GM10266 (cell line): ENCODE measurements around the gene RASD2.

Experiments used
- DNase-seq: peaks from one replicate; pipeline ENCODE4 v3.0.0; 2012; ENCODE audit errors: extremely low spot score
- CTCF ChIP-seq: IDR thresholded peaks from 2 replicates; pipeline ENCODE4 v1.5.1; 2012; ENCODE audit warnings: mild to moderate bottlenecking, low read depth; ENCODE audit not compliant: control insufficient read depth, insufficient read depth; ENCODE audit errors: missing control alignments

RASD2 gene

GRCh38 chr22:35568751-35569739, 28.4 kb downstream of the RASD2 start:
- no peak for TF ChIP-seq CTCF
- DNase-seq: no peak

GRCh38 chr22:35569916-35570315, 29.3 kb downstream of the RASD2 start:
- TF ChIP-seq CTCF: no peak
- DNase-seq: no peak

GRCh38 chr22:35570686-35571194, 30.1 kb downstream of the RASD2 start:
- no peak for DNase-seq
- no peak for TF ChIP-seq CTCF

- DNase-seq: no peak
Measured at GRCh38 chr22:35572556-35572955, 31.9 kb downstream of the RASD2 start.

GRCh38 chr22:35575116-35575748, 34.6 kb downstream of the RASD2 start:
- no peak for TF ChIP-seq CTCF

More at GRCh38 chr22:35572556-35572955, 31.9 kb downstream of the RASD2 start:
- TF ChIP-seq CTCF: no peak

GRCh38 chr22:35576671-35577070, 36.0 kb downstream of the RASD2 start:
- no peak for TF ChIP-seq CTCF
- DNase-seq: no peak

More at GRCh38 chr22:35575116-35575748, 34.6 kb downstream of the RASD2 start:
- DNase-seq: no peak
